Spleen (tissue), 11 donors: Measurements from ENCODE around the gene HFE. TPM values are rescaled to one million over a fixed set of nuclear protein-coding genes. Genes with fewer than 3 reads are reported as not detected.

ENCODE experiments used
- DNase-seq: peaks from one replicate; pipeline ENCODE4 v3.0.0-alpha.2; 2020
- H3K27ac ChIP-seq, 8 donors: fragments of 200-600 bp; sonication (generic) in 7 of 8; 1 replicate in 4 of 8; 2 replicates in 4 of 8; pipeline versions ENCODE4 v1.5.0 to v1.8.0; 2016 to 2021; ENCODE audit warnings: inconsistent platforms in 4 of 8, mild to moderate bottlenecking in 4 of 8, moderate library complexity in 1 of 8
- H3K27me3 ChIP-seq, 7 donors: fragments of 200-600 bp; sonication (generic) in 6 of 7; replicated peaks in 1 of 7; 1 replicate in 4 of 7; 2 replicates in 3 of 7; pipeline versions ENCODE4 v1.5.0 to v1.8.0; 2016 to 2021; ENCODE audit warnings: inconsistent platforms in 3 of 7, mild to moderate bottlenecking in 1 of 7
- H3K36me3 ChIP-seq, 6 donors: fragments of 200-600 bp; sonication (generic) in 5 of 6; 1 replicate in 4 of 6; 2 replicates in 2 of 6; pipeline versions ENCODE4 v1.5.0 to v1.8.0; 2016 to 2021; ENCODE audit warnings: inconsistent platforms in 2 of 6
- H3K4me1 ChIP-seq, 6 donors: fragments of 200-600 bp; sonication (generic) in 5 of 6; 1 replicate in 3 of 6; 2 replicates in 3 of 6; pipeline versions ENCODE4 v1.5.0 to v1.8.0; 2016 to 2021; ENCODE audit warnings: inconsistent platforms in 3 of 6
- H3K4me3 ChIP-seq, 8 donors: fragments of 200-600 bp; sonication (generic) in 7 of 8; 1 replicate in 4 of 8; 2 replicates in 4 of 8; pipeline versions ENCODE4 v1.5.0 to v1.8.0; 2016 to 2021; ENCODE audit warnings: inconsistent platforms in 4 of 8, mild to moderate bottlenecking in 4 of 8, moderate library complexity in 2 of 8
- H3K9me3 ChIP-seq, 8 donors: fragments of 200-600 bp; sonication (generic) in 7 of 8; 1 replicate in 4 of 8; 2 replicates in 4 of 8; pipeline versions ENCODE4 v1.5.0 to v1.8.0; 2016 to 2021; ENCODE audit warnings: inconsistent platforms in 4 of 8
- POLR2A ChIP-seq, 3 donors: fragments of 450-650 bp; IDR thresholded peaks; one replicate each; pipeline ENCODE4 v1.5.1; 2017; ENCODE audit warnings: antibody characterized with exemption in 3 of 3, mild to moderate bottlenecking in 1 of 3
- POLR2AphosphoS5 ChIP-seq, 3 donors: sonication (generic); formaldehyde crosslinking; IDR thresholded peaks; one replicate each; pipeline ENCODE4 v1.5.1; 2017; ENCODE audit warnings: antibody characterized with exemption in 3 of 3
- WGBS, 5 donors: extraction: QIAGEN DNeasy Blood & Tissue Kit in 3 of 5; methylation state at CpG; one replicate each; pipeline versions ENCODE4 v1.1.5 to v1.1.7; 2013 to 2018; 5-methylcytosine and 5-hydroxymethylcytosine counted together
- intact Hi-C: fragments of 100-400 bp; cut with DNase I; formaldehyde crosslinking; loops from one replicate; pipeline ENCODE4 v1.15.0; 2023; ENCODE audit warnings: low total_unique reads
- polyA plus RNA-seq, 3 donors: library from polyadenylated mRNA; stranded (reverse); fragments of 200-250 nt; gene quantifications; one replicate each; pipeline ENCODE4 v1.2.1, GENCODE V29; 2013
- total RNA-seq, 7 donors: library from RNA; depleted of rRNA in 3 of 7; stranded (reverse); fragments of >200 nt in 3 of 7; fragmentation: NEBNext Ultra II Directional in 4 of 7; extraction: Animal tissue kit (Norgen Biotek cat#: 25700) in 4 of 7; gene quantifications; one replicate each; pipeline versions ENCODE4 v1.1.0 to v1.2.1, GENCODE V29; 2016 to 2021
- TF ChIP-seq, protein P1 (sequence below), 11 experiments: fragments of 200-600 bp in 7 of 11; fragments of 450-650 bp in 4 of 11; sonication (generic) in 4 of 11; IDR thresholded peaks in 8 of 11; conservative IDR thresholded peaks in 3 of 11; 1 replicate in 7 of 11; 2 replicates in 4 of 11; pipeline versions ENCODE4 v1.4.0 to v1.8.0; 2016 to 2021; ENCODE audit warnings: antibody characterized with exemption in 11 of 11, inconsistent platforms in 4 of 11, mild to moderate bottlenecking in 1 of 11
- donor health status: healthy with polysubstance abuse.
- donor health status: DM: no; HTN: no; CAD: no; lungs with moderate emphysema.
- donor health status: DM: no; HTN: no; CAD: no.
- donor health status: Bipolar disorder and iron deficiency.
- donor health status: healthy.
- donor health status: DM: no; HTN: no; CAD: no.
- donor health status: DM: yes; HTN: yes; CAD: no.

Gene HFE
- total and polyA plus RNA-seq, 10 donors = 2.4 to 30.3 (median 14.1) TPM

DNA sequence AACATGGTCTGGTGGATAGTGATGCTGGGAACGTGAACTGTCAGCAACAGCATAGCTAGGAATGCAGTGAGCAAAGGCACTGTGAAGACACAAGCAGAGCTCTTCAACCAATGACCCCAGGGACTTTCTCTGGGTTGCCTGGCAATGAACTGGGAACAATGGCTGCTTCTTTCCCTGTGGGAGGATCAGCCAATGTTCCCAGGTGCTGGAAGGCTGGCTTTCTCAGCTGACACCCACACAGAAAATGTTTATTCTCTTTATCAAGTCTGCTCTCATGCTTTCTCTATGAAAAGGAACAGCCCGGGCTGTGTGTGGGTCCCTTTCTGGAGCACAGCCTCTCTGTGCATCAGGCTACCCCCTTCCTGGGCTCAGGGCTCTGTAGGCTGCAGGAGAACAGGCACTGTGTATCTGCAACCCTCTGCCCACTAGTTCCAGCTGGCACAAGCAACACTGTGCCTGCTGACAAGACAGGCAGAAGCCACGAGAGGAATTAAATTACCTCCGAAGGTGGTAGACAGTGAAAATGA lies 54.2 kb downstream of the HFE start:
- no peak overlapping the region for H3K27ac ChIP-seq

GRCh38 chr6:26142026-26142425 lies 54.8 kb downstream of the HFE start:
- peaks cover 0 to 43% (median 19%) of the 10 kb centered on the region in 6 donors for H3K36me3 ChIP-seq
- H3K27ac ChIP-seq = no peak overlapping the region
- H3K9me3 ChIP-seq = no peaks in the 10 kb centered on the region
- TF ChIP-seq POLR2A (IDR thresholded peaks at IDR 0.05) = no peak
- WGBS, 5 donors = 95 to 98% (median 97%) methylated on average over 2 of the region's 2 CpGs
- H3K4me3 ChIP-seq = no peak overlapping the region
- H3K27me3 ChIP-seq = no peaks in the 10 kb centered on the region
- intact Hi-C loops = no loop called here
- DNase-seq = no peak
- peaks cover 0 to 26% (median 4%) of the 10 kb centered on the region in 6 donors for H3K4me1 ChIP-seq

More for the DNA sequence above, 54.2 kb downstream of the HFE start:
- intact Hi-C loops = no loop called here
- 91 to 96% (median 94%) methylated on average over 4 of the region's 4 CpGs for WGBS, 5 donors
- Histone ChIP-seq H3K4me3 (no peak overlapping the region), H3K9me3 (no peaks in the 10 kb centered on the region), H3K4me1 (peaks cover 0 to 32% (median 7%) of the 10 kb centered on the region in 6 donors), H3K36me3 (peaks cover 0 to 48% (median 19%) of the 10 kb centered on the region in 6 donors), H3K27me3 (no peaks in the 10 kb centered on the region)
- TF ChIP-seq POLR2AphosphoS5 (IDR thresholded peaks at IDR 0.05) = no peak
- no peak for TF ChIP-seq POLR2A (IDR thresholded peaks at IDR 0.05)
- TF ChIP-seq, protein P1, sequence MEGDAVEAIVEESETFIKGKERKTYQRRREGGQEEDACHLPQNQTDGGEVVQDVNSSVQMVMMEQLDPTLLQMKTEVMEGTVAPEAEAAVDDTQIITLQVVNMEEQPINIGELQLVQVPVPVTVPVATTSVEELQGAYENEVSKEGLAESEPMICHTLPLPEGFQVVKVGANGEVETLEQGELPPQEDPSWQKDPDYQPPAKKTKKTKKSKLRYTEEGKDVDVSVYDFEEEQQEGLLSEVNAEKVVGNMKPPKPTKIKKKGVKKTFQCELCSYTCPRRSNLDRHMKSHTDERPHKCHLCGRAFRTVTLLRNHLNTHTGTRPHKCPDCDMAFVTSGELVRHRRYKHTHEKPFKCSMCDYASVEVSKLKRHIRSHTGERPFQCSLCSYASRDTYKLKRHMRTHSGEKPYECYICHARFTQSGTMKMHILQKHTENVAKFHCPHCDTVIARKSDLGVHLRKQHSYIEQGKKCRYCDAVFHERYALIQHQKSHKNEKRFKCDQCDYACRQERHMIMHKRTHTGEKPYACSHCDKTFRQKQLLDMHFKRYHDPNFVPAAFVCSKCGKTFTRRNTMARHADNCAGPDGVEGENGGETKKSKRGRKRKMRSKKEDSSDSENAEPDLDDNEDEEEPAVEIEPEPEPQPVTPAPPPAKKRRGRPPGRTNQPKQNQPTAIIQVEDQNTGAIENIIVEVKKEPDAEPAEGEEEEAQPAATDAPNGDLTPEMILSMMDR (IDR thresholded peaks at IDR 0.05 in 8 of 11, conservative IDR thresholded peaks at IDR 0.05 in 3 of 11) = no peak
- DNase-seq = no peak

Other genes with a start within 250 kb of the HFE start
- gene SLC17A3, start 213.2 kb upstream of the HFE start, total RNA-seq = not detected
- under 1 TPM in 1 of 3 donors, not detected in 2; 0.11 TPM for gene SLC17A3, start 213.2 kb upstream of the HFE start, polyA plus RNA-seq
- not detected for gene SLC17A2, start 156.7 kb upstream of the HFE start, total RNA-seq
- gene SLC17A2, start 156.7 kb upstream of the HFE start, polyA plus RNA-seq = not detected
- gene TRIM38, start 124.6 kb upstream of the HFE start, total RNA-seq = 10 to 100 TPM; 25.7 to 34.4 (median 30.3) TPM
- gene TRIM38, start 124.6 kb upstream of the HFE start, polyA plus RNA-seq = 10 to 100 TPM in 1 of 3 donors, 1 to 10 TPM in 2; 8.0 to 14.4 (median 9.6) TPM